GM18951 (cell line): ENCODE results near the gene ADAM12.

Experiments used
- POLR2A ChIP-seq: IDR thresholded peaks from 4 replicates; pipeline ENCODE4 v1.6.1; 2011; ENCODE audit warnings: mild to moderate bottlenecking; ENCODE audit not compliant: insufficient read length, insufficient read depth; ENCODE audit errors: extremely low read depth
- in situ Hi-C: fragments of 300-500 bp; cut with MboI; formaldehyde crosslinking; loops from one replicate; pipeline ENCODE4 v1.12.0; 2022; ENCODE audit warnings: low sequenced_read_pairs, mixed read lengths, inconsistent platforms; ENCODE audit not compliant: unreplicated experiment

ADAM12 gene

DNA sequence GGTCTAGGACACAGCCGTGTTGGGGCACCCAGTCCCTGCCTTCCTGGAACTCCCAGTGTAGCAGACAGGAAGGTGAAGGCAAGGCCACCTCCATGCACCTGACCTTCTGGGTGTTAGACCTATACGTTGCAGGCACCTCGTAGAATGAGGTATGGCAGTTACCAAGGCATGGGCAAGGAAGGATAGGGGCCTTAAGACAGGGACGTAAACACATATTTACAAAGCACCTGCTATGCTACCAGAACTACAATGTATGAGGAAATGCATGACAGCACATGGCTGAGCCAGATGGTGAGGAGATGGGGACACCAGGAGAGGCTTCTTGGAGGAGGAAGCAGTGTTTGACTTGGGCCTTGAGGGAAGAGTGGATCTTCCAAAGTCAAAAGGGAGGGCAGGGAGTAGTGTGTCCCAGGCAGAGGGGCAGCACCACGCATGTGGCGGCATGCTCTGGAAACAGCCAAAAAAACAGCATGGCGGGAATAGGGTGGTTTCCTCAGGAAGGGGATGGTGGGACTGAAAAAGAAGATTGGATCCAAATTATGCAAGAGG lies 260.7 kb downstream of the ADAM12 start:
- in situ Hi-C loops, result no loop called here
- no peak for TF ChIP-seq POLR2A

- in situ Hi-C loops, result no loop called here
- no peak for TF ChIP-seq POLR2A
These were observed 261.4 kb downstream of the ADAM12 start for GRCh38 chr10:126126866-126127265.

DNA sequence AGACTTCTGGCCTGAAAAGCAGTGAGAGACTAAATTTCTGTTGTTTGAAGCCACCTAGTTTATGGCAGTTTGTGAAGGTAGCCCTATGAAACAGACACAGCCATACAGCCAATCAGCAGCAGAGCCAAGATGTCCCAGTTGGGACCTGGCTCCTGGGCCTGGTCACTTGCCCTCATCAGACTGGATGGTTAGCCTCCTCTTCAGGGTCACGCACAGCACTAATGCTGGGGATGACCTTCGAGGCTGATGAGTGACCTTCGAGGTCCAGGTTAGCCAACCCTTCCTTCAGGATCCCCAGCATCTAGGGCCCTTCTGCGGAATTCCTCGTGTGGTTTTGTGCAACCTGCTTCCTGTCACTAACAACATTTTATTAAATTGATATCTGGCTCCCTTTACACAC lies 262.3 kb downstream of the ADAM12 start:
- TF ChIP-seq POLR2A, result no peak
- in situ Hi-C loops, result no loop called here

DNA sequence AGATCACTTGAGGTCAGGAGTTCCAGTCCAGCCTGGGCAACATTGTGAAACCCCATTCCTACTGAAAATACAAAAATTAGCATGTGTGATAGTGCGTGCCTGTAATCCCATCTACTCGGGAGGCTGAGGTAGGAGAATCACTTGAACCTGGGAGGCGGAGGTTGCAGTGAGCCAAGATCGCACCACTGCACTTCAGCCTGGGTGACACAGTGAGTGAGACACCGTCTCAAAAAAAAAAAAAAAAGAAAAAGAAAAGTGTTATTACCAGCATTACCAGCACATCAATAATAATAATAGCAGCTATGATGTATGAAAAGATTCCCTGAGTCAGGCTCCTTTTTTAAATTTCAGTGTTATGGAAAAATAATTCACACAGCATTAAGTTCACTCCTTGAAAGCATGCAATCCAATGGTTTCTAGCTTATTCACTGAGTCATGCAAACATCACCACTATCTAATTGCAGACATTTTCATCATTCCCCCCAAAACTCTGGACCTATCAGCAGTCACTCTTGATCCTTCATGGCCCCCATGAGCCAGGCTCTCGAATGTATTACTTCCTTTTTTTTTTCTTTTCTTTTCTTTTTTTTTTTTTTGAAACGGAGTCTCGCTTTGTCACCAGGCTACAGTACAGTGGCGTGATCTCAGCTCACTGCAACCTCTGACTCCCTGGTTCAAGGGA lies 263.5 kb downstream of the ADAM12 start:
- TF ChIP-seq POLR2A, result no peak
- in situ Hi-C loops, result no loop called here

DNA sequence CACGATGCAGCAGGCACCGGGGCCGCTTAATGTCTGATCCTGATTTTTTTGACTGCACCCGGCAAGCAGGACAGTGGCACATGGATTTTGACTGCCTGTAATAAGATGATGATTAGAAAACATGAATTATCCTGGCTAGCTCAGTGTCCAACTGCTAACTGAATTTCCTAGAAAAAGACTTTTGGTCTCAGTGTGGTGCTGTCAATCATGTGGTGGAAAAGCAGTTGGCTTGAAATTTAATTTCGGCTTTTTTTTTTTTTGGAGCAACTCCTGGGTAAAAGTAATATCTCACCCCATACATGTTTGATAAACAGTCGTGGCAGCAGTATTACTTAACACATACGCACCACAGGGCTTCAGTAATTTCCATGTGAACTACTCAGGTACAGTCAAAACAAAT lies 264.2 kb downstream of the ADAM12 start:
- in situ Hi-C loops, result no loop called here

DNA sequence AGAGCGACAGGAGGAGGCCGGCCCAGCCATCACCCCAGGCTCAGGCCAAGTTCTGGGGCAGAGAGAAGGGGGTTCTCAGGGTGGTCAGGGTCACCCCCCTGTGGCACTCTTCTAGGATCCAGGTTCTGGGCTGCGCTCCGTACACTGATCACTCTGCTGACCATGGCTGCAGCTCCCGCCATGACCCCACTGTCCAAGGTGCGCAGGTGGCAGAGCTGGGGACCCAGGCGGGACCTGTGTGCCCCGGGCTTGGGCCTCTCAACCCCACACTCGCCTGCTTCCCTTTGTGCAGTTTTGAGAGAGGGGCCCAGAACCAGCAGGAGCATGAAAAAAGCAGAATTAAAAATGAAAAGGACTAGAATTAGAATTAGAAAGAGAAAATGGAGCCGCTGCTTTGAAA lies 264.8 kb downstream of the ADAM12 start:
- in situ Hi-C loops, result no loop called here
- TF ChIP-seq POLR2A, result no peak

More for the DNA sequence above, 264.2 kb downstream of the ADAM12 start:
- no peak for TF ChIP-seq POLR2A

- TF ChIP-seq POLR2A, result no peak
- in situ Hi-C loops, result no loop called here
These were observed 265.4 kb downstream of the ADAM12 start for GRCh38 chr10:126122881-126123280.

GRCh38 chr10:126119599-126119998 lies 268.7 kb downstream of the ADAM12 start:
- no peak for TF ChIP-seq POLR2A
- in situ Hi-C loops, result no loop called here

GRCh38 chr10:126118476-126118875 lies 269.8 kb downstream of the ADAM12 start:
- TF ChIP-seq POLR2A, result no peak
- in situ Hi-C loops, result no loop called here

DNA sequence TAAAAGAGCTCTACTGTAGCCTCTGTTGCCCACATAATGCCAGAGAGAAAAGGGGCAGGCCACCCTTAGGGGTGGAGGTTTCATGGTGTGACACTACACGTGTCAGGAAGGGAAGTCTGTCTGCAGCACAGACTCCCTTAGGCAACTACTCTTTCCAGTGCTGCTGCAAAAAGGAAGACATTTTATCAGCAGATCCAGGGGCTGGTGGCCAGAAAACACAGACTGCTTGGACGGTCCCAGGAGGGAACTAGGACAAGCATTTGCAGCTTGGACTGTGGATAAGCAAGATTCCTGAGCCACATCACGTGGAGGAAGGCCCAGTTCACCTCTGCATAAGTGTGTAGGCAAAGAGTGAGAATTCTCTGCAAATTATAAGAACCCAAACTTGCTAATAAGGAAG lies 271.1 kb downstream of the ADAM12 start:
- in situ Hi-C loops, result no loop called here
- no peak for TF ChIP-seq POLR2A

DNA sequence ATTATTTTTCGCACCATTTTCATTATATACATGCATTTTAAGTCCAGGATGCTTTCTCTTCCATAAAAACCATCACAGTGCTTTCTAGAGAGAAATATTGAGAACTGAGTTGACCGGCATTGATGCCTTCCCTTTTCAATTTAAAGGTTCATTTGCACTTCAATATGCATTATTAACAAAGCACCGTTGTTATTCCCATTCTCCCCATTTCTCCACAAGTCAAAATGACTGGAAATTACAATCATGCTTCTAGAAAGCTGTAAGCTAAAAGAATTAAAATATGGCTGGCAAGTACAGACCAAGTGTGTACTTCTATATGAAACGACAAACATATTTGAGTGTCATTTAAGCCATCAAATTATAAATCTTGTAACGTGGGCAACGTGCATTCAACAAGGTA lies 272.4 kb downstream of the ADAM12 start:
- in situ Hi-C loops, result no loop called here
- no peak for TF ChIP-seq POLR2A

DNA sequence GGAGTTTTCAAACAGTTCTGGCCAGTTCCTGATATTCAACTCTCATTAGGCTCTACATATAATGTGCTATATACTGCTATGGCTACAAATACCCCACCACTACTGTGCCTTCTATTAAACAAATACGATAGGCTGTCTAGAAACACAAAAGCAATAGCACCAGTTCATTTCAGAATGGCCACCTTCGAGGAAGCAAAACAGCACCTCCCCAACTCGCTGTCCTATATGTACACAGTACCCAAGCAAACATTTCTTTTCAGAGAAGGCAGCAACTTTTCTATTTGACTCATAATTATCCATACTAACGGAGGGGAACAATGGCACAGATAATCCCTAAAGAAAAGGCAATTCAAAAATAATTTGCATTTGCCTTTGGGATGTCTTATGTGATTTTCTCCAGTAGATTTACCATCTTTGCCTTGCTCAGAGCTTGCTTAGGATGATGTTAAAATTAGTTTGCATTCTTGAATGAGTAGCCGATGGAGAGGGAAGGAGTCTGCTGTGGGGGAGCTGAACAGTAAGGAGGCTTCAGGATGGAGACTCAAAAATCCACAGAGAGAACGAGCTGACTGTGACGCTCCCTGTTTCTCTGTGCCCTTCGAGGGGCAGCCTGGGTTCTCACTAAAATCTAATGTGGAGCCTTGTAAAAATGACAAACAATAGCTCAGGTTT lies 273.3 kb downstream of the ADAM12 start:
- no peak for TF ChIP-seq POLR2A

GRCh38 chr10:126111516-126111915 lies 276.8 kb downstream of the ADAM12 start:
- in situ Hi-C loops, result no loop called here
- TF ChIP-seq POLR2A, result no peak

More for the DNA sequence above, 273.3 kb downstream of the ADAM12 start:
- in situ Hi-C loops, result no loop called here

DNA sequence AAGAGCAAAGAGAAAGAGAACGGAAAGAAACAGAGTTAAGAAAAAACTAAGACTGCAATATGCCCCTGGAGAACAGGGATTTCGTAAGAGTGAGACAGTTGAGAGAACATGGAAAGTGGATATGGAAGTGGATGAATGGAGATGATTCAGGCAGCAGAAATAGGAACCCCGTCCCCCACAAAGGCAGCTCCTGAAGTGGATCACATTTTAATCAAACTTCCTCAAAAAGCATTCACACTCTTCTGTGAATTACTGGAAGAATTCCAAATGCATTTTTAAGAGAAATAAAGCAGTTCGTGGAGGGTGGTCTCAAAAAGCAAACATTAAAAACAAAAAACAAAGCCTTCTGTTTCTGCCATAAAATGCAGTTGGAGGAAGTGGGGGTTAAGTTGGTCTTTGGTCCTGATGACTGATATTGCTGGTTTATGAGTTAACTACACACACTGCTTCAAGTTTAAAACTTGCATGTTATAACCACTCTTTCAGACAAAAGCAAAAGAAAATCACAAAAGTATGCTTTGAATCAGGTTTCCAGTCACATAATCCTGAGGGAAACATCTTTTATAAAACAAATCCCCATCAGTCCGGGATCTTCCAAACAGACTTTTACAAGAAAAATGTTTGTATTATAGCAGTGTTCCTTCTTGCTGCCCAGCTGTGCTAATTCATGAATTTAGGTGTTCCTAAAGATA lies 277.6 kb downstream of the ADAM12 start:
- in situ Hi-C loops, result no loop called here
- no peak for TF ChIP-seq POLR2A

DNA sequence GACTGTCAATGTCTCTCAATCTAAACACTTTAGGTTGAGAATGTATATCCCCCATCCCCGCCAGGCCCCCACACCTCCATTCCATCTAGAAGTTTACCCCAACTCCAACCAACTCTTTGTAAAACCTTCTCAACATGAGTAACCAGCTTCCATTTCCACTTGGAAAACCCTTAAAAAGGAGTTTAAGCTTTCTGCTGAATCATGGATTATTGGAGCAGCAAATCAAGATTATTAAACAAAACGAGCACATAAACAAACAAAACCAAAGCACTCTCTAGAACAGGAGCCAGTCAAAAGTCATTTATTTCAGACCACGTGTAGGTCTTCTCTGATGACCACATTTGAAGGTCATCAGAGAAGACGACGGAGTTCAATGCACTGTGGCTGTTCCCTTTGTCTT lies 278.4 kb downstream of the ADAM12 start:
- no peak for TF ChIP-seq POLR2A

More for the DNA sequence above, 278.4 kb downstream of the ADAM12 start:
- in situ Hi-C loops, result no loop called here
